ENCODE measurements around the gene CRISPLD2. TPM values are rescaled to one million over a fixed set of nuclear protein-coding genes. Genes with fewer than 3 reads are reported as not detected.

CRISPLD2 gene
- total RNA-seq, 3 donors from 2014 or later (not counting 1 experiment from before 2014, with no cell fraction given): 0.86 to 6.3 TPM; not detected in 1

GRCh38 chr16:84840687-84841627, 21.2 kb downstream of the CRISPLD2 start:
- no peak for TF ChIP-seq CTCF (IDR thresholded peaks at IDR 0.05)
- no peaks in the 10 kb centered on the region for H3K36me3 Mint-ChIP-seq
- no peaks in the 10 kb centered on the region for H3K9me3 ChIP-seq (ENCODE audit: control insufficient read depth, insufficient read depth, low read length)
- H3K27me3 ChIP-seq (ENCODE audit: control insufficient read depth, insufficient read depth, low read length): no peaks in the 10 kb centered on the region
- no peak for DNase-seq
- no peaks in the 10 kb centered on the region for H3K36me3 ChIP-seq (ENCODE audit: control insufficient read depth, insufficient read depth, low read length)
- H3K4me3 Mint-ChIP-seq: no peak overlapping the region
- H3K27ac Mint-ChIP-seq: no peak overlapping the region
- WGBS (ENCODE audit: insufficient coverage): 81% methylated on average over 21 of the region's 22 CpGs
- intact Hi-C loops (cut with micrococcal nuclease): no loop called here
- H3K4me1 Mint-ChIP-seq: no peaks in the 10 kb centered on the region
- no peak overlapping the region for H3K27ac ChIP-seq (ENCODE audit: low read length)
- no peaks in the 10 kb centered on the region for H3K9me3 Mint-ChIP-seq
- no peaks in the 10 kb centered on the region for H3K4me1 ChIP-seq (ENCODE audit: control insufficient read depth, insufficient read depth, low read length)
- H3K27me3 Mint-ChIP-seq (ENCODE audit: low read depth in 2 of 2): peaks cover 26 to 41% of the 10 kb centered on the region in 2 donors
- no peak for ATAC-seq
- no peak overlapping the region for H3K4me3 ChIP-seq (ENCODE audit: low read length)

GRCh38 chr16:84841787-84842300, 22.1 kb downstream of the CRISPLD2 start:
- Histone ChIP-seq H3K4me1 (ENCODE audit: control insufficient read depth, insufficient read depth, low read length) (no peaks in the 10 kb centered on the region), H3K27me3 (ENCODE audit: control insufficient read depth, insufficient read depth, low read length) (no peaks in the 10 kb centered on the region), H3K36me3 (ENCODE audit: control insufficient read depth, insufficient read depth, low read length) (no peaks in the 10 kb centered on the region), H3K4me3 (ENCODE audit: low read length) (no peak overlapping the region), H3K27ac (ENCODE audit: low read length) (no peak overlapping the region), H3K9me3 (ENCODE audit: control insufficient read depth, insufficient read depth, low read length) (no peaks in the 10 kb centered on the region)
- Mint-ChIP-seq H3K36me3 (no peaks in the 10 kb centered on the region), H3K4me3 (no peak overlapping the region), H3K27ac (no peak overlapping the region), H3K4me1 (no peaks in the 10 kb centered on the region), H3K9me3 (no peaks in the 10 kb centered on the region), H3K27me3 (ENCODE audit: low read depth in 2 of 2) (peaks cover 30 to 41% of the 10 kb centered on the region in 2 donors)
- no peak for TF ChIP-seq CTCF (IDR thresholded peaks at IDR 0.05)
- 14% methylated on average over 17 of the region's 18 CpGs for WGBS (ENCODE audit: insufficient coverage)
- DNase-seq (no peak), ATAC-seq (no peak)
- intact Hi-C loops (cut with micrococcal nuclease): no loop called here

GRCh38 chr16:84842516-84843148, 22.8 kb downstream of the CRISPLD2 start:
- no peak for TF ChIP-seq CTCF (IDR thresholded peaks at IDR 0.05)
- Histone ChIP-seq H3K27me3 (ENCODE audit: control insufficient read depth, insufficient read depth, low read length) (no peaks in the 10 kb centered on the region), H3K4me1 (ENCODE audit: control insufficient read depth, insufficient read depth, low read length) (no peaks in the 10 kb centered on the region), H3K9me3 (ENCODE audit: control insufficient read depth, insufficient read depth, low read length) (no peaks in the 10 kb centered on the region), H3K36me3 (ENCODE audit: control insufficient read depth, insufficient read depth, low read length) (no peaks in the 10 kb centered on the region), H3K27ac (ENCODE audit: low read length) (no peak overlapping the region), H3K4me3 (ENCODE audit: low read length) (no peak overlapping the region)
- peaks cover 30 to 41% of the 10 kb centered on the region in 2 donors for H3K27me3 Mint-ChIP-seq (ENCODE audit: low read depth in 2 of 2)
- WGBS (ENCODE audit: insufficient coverage): 79% methylated on average over 18 of the region's 18 CpGs
- DNase-seq (no peak), ATAC-seq (no peak)
- intact Hi-C loops (cut with micrococcal nuclease): no loop called here
- H3K27ac Mint-ChIP-seq: no peak overlapping the region
- no peaks in the 10 kb centered on the region for H3K36me3 Mint-ChIP-seq
- no peak overlapping the region for H3K4me3 Mint-ChIP-seq
- no peaks in the 10 kb centered on the region for H3K9me3 Mint-ChIP-seq
- no peaks in the 10 kb centered on the region for H3K4me1 Mint-ChIP-seq

All from natural killer cell (primary cell).